Stimulated activated CD4-positive, alpha-beta T cell treated with anti-CD3 and anti-CD28 coated beads, Interleukin-15, amount 100 ng/mL, for 48 hours (primary cell): ENCODE results near the gene DLL3.
"Not testable (repeated sequence)": the region's sequence is repeated elsewhere in the genome, so short reads cannot be mapped to it uniquely, and the experiment has no call there.

Source experiments
- DNase-seq, 2 donors: peaks; one replicate each; pipeline ENCODE4 v3.0.0-alpha.2; 2020; ENCODE audit warnings: low read depth in 2 of 2

DLL3 gene

GRCh38 chr19:39498798-39499642 lies at the start of gene DLL3:
Gene DLL3 (plus strand): TSS chr19:39498947. CDS start chr19:39498975, 28 bp downstream.
- no peak for DNase-seq

- no peak for DNase-seq
Observed at GRCh38 chr19:39449116-39449797, 49.5 kb upstream of the DLL3 start.

GRCh38 chr19:39451257-39451656 lies 47.5 kb upstream of the DLL3 start:
- not testable (repeated sequence) for DNase-seq

- no peak for DNase-seq
Observed at GRCh38 chr19:39463403-39463802, 35.3 kb upstream of the DLL3 start.

- DNase-seq, result no peak
Observed at GRCh38 chr19:39465956-39466747, 32.6 kb upstream of the DLL3 start.

GRCh38 chr19:39467941-39468340 lies 30.8 kb upstream of the DLL3 start:
- DNase-seq, result no peak

GRCh38 chr19:39469036-39469435 lies 29.7 kb upstream of the DLL3 start:
- DNase-seq, result no peak

GRCh38 chr19:39469567-39469966 lies 29.2 kb upstream of the DLL3 start:
- DNase-seq, result no peak

- no peak for DNase-seq
Observed at GRCh38 chr19:39470724-39471339, 27.9 kb upstream of the DLL3 start.

- DNase-seq, result no peak
Observed at GRCh38 chr19:39471756-39472536, 26.8 kb upstream of the DLL3 start.

- no peak for DNase-seq
Observed at GRCh38 chr19:39472746-39473442, 25.9 kb upstream of the DLL3 start.

GRCh38 chr19:39473443-39473960 lies 25.2 kb upstream of the DLL3 start:
- no peak for DNase-seq

- DNase-seq, result peak; percentile 47 to 61
Observed at GRCh38 chr19:39474139-39474620, 24.6 kb upstream of the DLL3 start.

GRCh38 chr19:39475748-39476147 lies 23.0 kb upstream of the DLL3 start:
- DNase-seq, result no peak

- not testable (repeated sequence) for DNase-seq
Observed at GRCh38 chr19:39479319-39479801, 19.4 kb upstream of the DLL3 start.

- no peak for DNase-seq
Observed at GRCh38 chr19:39479916-39480315, 18.8 kb upstream of the DLL3 start.

GRCh38 chr19:39480337-39481228 lies 18.2 kb upstream of the DLL3 start, which contains the start of gene TIMM50:
Gene TIMM50 (plus strand): TSS chr19:39480838. CDS start chr19:39480854, 16 bp downstream.
- peak; percentile 95 to 100 for DNase-seq

GRCh38 chr19:39481229-39481545 lies 17.6 kb upstream of the DLL3 start:
- no peak for DNase-seq

GRCh38 chr19:39481676-39482075 lies 17.1 kb upstream of the DLL3 start:
- no peak for DNase-seq
